Measurements from ENCODE around the gene FGF12.

Gene FGF12

GRCh38 chr3:192296845-192297244, 430.5 kb downstream of the FGF12 start:
- no peak for DNase-seq (ENCODE audit: low read depth, low spot score)
- Histone ChIP-seq H3K9ac (ENCODE audit: insufficient read length, low read depth) (no peak overlapping the region), H3K27me3 (ENCODE audit: insufficient read depth, insufficient read length) (no peaks in the 10 kb centered on the region), H3K4me1 (ENCODE audit: insufficient read depth, insufficient read length) (no peaks in the 10 kb centered on the region), H3K36me3 (ENCODE audit: insufficient read depth, insufficient read length, low read length) (no peaks in the 10 kb centered on the region), H3K9me3 (ENCODE audit: insufficient read depth, low read length) (no peaks in the 10 kb centered on the region), H3K4me3 (ENCODE audit: insufficient read length, low read depth) (no peak overlapping the region)
- TF ChIP-seq YY1 (IDR thresholded peaks at IDR 0.05; ENCODE audit: insufficient read depth, insufficient read length), result no peak
- TF ChIP-seq ZNF274 (IDR thresholded peaks at IDR 0.05; ENCODE audit: low read depth, low read length), result no peak
- no peak for TF ChIP-seq SUZ12 (IDR thresholded peaks at IDR 0.05; ENCODE audit: extremely low read depth, insufficient read depth, insufficient read length)

GRCh38 chr3:192284443-192285072, 442.8 kb downstream of the FGF12 start:
- Histone ChIP-seq H3K9me3 (ENCODE audit: insufficient read depth, low read length) (no peaks in the 10 kb centered on the region), H3K36me3 (ENCODE audit: insufficient read depth, insufficient read length, low read length) (no peaks in the 10 kb centered on the region), H3K9ac (ENCODE audit: insufficient read length, low read depth) (no peak overlapping the region), H3K27me3 (ENCODE audit: insufficient read depth, insufficient read length) (no peaks in the 10 kb centered on the region), H3K4me1 (ENCODE audit: insufficient read depth, insufficient read length) (no peaks in the 10 kb centered on the region), H3K4me3 (ENCODE audit: insufficient read length, low read depth) (no peak overlapping the region)
- no peak for TF ChIP-seq SUZ12 (IDR thresholded peaks at IDR 0.05; ENCODE audit: extremely low read depth, insufficient read depth, insufficient read length)
- TF ChIP-seq YY1 (IDR thresholded peaks at IDR 0.05; ENCODE audit: insufficient read depth, insufficient read length), result no peak
- no peak for TF ChIP-seq ZNF274 (IDR thresholded peaks at IDR 0.05; ENCODE audit: low read depth, low read length)
- no peak for DNase-seq (ENCODE audit: low read depth, low spot score)

- Histone ChIP-seq H3K4me1 (ENCODE audit: insufficient read depth, insufficient read length) (no peaks in the 10 kb centered on the region), H3K27me3 (ENCODE audit: insufficient read depth, insufficient read length) (no peaks in the 10 kb centered on the region), H3K4me3 (ENCODE audit: insufficient read length, low read depth) (no peak overlapping the region), H3K9ac (ENCODE audit: insufficient read length, low read depth) (no peak overlapping the region), H3K36me3 (ENCODE audit: insufficient read depth, insufficient read length, low read length) (no peaks in the 10 kb centered on the region), H3K9me3 (ENCODE audit: insufficient read depth, low read length) (no peaks in the 10 kb centered on the region)
- DNase-seq (ENCODE audit: low read depth, low spot score), result no peak
- TF ChIP-seq ZNF274 (IDR thresholded peaks at IDR 0.05; ENCODE audit: low read depth, low read length), result no peak
- TF ChIP-seq YY1 (IDR thresholded peaks at IDR 0.05; ENCODE audit: insufficient read depth, insufficient read length), result no peak
- TF ChIP-seq SUZ12 (IDR thresholded peaks at IDR 0.05; ENCODE audit: extremely low read depth, insufficient read depth, insufficient read length), result no peak
These were observed 446.0 kb downstream of the FGF12 start for GRCh38 chr3:192281207-192281880.

- TF ChIP-seq ZNF274 (IDR thresholded peaks at IDR 0.05; ENCODE audit: low read depth, low read length) (no peak), YY1 (IDR thresholded peaks at IDR 0.05; ENCODE audit: insufficient read depth, insufficient read length) (no peak), SUZ12 (IDR thresholded peaks at IDR 0.05; ENCODE audit: extremely low read depth, insufficient read depth, insufficient read length) (no peak)
These were observed 447.7 kb downstream of the FGF12 start for GRCh38 chr3:192279664-192280063.

GRCh38 chr3:192277477-192277876, 449.9 kb downstream of the FGF12 start:
- H3K27me3 ChIP-seq (ENCODE audit: insufficient read depth, insufficient read length), result no peaks in the 10 kb centered on the region
- no peaks in the 10 kb centered on the region for H3K9me3 ChIP-seq (ENCODE audit: insufficient read depth, low read length)
- H3K4me1 ChIP-seq (ENCODE audit: insufficient read depth, insufficient read length), result no peaks in the 10 kb centered on the region
- no peaks in the 10 kb centered on the region for H3K36me3 ChIP-seq (ENCODE audit: insufficient read depth, insufficient read length, low read length)
- no peak overlapping the region for H3K9ac ChIP-seq (ENCODE audit: insufficient read length, low read depth)
- no peak for DNase-seq (ENCODE audit: low read depth, low spot score)
- no peak for TF ChIP-seq YY1 (IDR thresholded peaks at IDR 0.05; ENCODE audit: insufficient read depth, insufficient read length)
- no peak for TF ChIP-seq SUZ12 (IDR thresholded peaks at IDR 0.05; ENCODE audit: extremely low read depth, insufficient read depth, insufficient read length)
- no peak for TF ChIP-seq ZNF274 (IDR thresholded peaks at IDR 0.05; ENCODE audit: low read depth, low read length)
- H3K4me3 ChIP-seq (ENCODE audit: insufficient read length, low read depth), result no peak overlapping the region

More at GRCh38 chr3:192279664-192280063, 447.7 kb downstream of the FGF12 start:
- no peak overlapping the region for H3K4me3 ChIP-seq (ENCODE audit: insufficient read length, low read depth)
- DNase-seq (ENCODE audit: low read depth, low spot score), result no peak
- no peaks in the 10 kb centered on the region for H3K4me1 ChIP-seq (ENCODE audit: insufficient read depth, insufficient read length)
- no peak overlapping the region for H3K9ac ChIP-seq (ENCODE audit: insufficient read length, low read depth)
- no peaks in the 10 kb centered on the region for H3K36me3 ChIP-seq (ENCODE audit: insufficient read depth, insufficient read length, low read length)
- H3K27me3 ChIP-seq (ENCODE audit: insufficient read depth, insufficient read length), result no peaks in the 10 kb centered on the region
- no peaks in the 10 kb centered on the region for H3K9me3 ChIP-seq (ENCODE audit: insufficient read depth, low read length)

GRCh38 chr3:192275741-192276355, 451.5 kb downstream of the FGF12 start:
- DNase-seq (ENCODE audit: low read depth, low spot score), result no peak
- H3K9me3 ChIP-seq (ENCODE audit: insufficient read depth, low read length), result no peaks in the 10 kb centered on the region
- H3K27me3 ChIP-seq (ENCODE audit: insufficient read depth, insufficient read length), result no peaks in the 10 kb centered on the region
- TF ChIP-seq YY1 (IDR thresholded peaks at IDR 0.05; ENCODE audit: insufficient read depth, insufficient read length) (no peak), SUZ12 (IDR thresholded peaks at IDR 0.05; ENCODE audit: extremely low read depth, insufficient read depth, insufficient read length) (no peak), ZNF274 (IDR thresholded peaks at IDR 0.05; ENCODE audit: low read depth, low read length) (no peak)
- H3K9ac ChIP-seq (ENCODE audit: insufficient read length, low read depth), result no peak overlapping the region
- no peak overlapping the region for H3K4me3 ChIP-seq (ENCODE audit: insufficient read length, low read depth)
- H3K36me3 ChIP-seq (ENCODE audit: insufficient read depth, insufficient read length, low read length), result no peaks in the 10 kb centered on the region
- H3K4me1 ChIP-seq (ENCODE audit: insufficient read depth, insufficient read length), result no peaks in the 10 kb centered on the region

- no peak for DNase-seq (ENCODE audit: low read depth, low spot score)
- no peaks in the 10 kb centered on the region for H3K27me3 ChIP-seq (ENCODE audit: insufficient read depth, insufficient read length)
- no peak overlapping the region for H3K4me3 ChIP-seq (ENCODE audit: insufficient read length, low read depth)
- no peaks in the 10 kb centered on the region for H3K4me1 ChIP-seq (ENCODE audit: insufficient read depth, insufficient read length)
- H3K9ac ChIP-seq (ENCODE audit: insufficient read length, low read depth), result no peak overlapping the region
- H3K9me3 ChIP-seq (ENCODE audit: insufficient read depth, low read length), result no peaks in the 10 kb centered on the region
- TF ChIP-seq SUZ12 (IDR thresholded peaks at IDR 0.05; ENCODE audit: extremely low read depth, insufficient read depth, insufficient read length) (no peak), YY1 (IDR thresholded peaks at IDR 0.05; ENCODE audit: insufficient read depth, insufficient read length) (no peak), ZNF274 (IDR thresholded peaks at IDR 0.05; ENCODE audit: low read depth, low read length) (no peak)
- no peaks in the 10 kb centered on the region for H3K36me3 ChIP-seq (ENCODE audit: insufficient read depth, insufficient read length, low read length)
These were observed 453.7 kb downstream of the FGF12 start for GRCh38 chr3:192273697-192274010.
